NCI-H2029 treated with DMSO at 0.1 percent for 48 hours (cell line): ENCODE data around the gene NUDT1.
"Not testable (repeated sequence)": the region's sequence is repeated elsewhere in the genome, so short reads cannot be mapped to it uniquely, and the experiment has no call there.

Experiments used
- DNase-seq: peaks from one replicate; lab custom pipeline; 2025; lab: John Stamatoyannopoulos, UW

Gene NUDT1

DNA sequence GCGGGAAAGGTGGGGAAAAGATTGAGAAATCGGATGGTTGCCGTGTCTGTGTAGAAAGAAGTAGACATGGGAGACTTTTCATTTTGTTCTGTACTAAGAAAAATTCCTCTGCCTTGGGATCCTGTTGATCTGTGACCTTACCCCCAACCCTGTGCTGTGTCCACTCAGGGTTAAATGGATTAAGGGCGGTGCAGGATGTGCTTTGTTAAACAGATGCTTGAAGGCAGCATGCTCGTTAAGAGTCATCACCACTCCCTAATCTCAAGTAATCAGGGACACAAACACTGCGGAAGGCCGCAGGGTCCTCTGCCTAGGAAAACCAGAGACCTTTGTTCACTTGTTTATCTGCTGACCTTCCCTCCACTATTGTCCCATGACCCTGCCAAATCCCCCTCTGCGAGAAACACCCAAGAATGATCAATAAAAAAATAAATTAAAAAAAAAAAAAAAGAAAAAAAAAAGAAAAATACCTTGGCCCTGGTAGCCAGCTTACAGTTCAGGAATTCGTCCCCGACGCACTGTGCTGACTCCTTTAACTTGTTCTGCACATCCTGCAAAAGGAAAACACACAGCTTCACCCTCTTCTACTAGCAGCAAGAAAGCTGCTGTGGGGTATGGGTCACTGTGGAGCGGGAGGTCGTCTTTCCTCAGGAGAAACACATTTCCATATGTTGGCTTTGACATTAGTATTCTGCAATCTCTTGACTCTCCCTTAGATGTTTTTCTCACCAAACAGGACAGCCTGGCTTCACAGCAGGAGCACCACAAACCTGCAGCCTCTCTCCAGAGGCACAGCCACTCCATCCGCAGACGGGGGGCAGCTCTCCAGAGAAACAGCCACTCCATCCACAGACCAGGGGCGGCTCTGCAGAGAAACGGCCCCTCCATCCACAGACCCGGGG lies 27.3 kb downstream of the NUDT1 start:
- not testable (repeated sequence) for DNase-seq

DNA sequence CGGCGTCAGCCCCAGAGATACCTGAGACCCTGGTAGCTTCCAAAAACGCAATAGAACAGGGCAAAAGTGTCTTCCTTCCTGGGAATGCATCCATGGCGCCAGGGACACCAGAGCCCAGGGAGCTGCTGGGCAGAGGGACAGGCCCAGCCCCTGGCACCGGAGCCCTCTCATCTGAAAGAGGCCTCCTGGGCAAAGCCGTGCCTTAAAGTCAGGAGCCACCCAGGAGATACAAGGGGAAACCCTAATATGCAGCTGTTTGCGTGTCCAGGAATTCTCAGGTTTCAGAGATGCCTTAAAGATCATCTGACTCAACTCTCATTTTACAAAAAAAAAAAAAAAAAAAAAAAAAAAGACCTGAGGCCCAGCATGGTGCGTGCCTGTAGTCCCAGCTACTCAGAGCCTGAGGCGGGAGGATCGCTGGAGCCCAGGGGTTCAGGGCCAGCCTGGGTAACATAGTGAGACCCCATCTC lies 28.0 kb downstream of the NUDT1 start:
- no peak for DNase-seq

DNA sequence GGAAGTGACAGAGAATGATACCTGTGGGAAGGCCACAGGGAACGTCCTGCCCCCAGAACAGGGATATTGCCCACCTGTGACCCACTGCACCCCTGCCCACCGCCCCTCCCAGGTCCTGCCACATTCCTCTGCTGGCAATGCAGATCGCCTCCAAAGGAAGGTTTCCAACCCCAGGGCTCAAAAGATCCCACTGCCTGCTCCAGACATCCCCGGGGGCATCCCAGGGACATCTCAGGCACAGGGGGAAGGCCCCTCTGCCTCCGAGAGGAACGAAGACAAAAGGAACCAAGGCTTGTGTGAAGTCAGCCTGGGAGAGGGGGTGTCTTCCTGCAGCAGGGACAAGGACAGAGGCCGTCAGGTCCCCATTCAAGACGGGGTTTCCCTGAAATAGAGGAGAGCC lies 28.5 kb downstream of the NUDT1 start:
- no peak for DNase-seq

DNA sequence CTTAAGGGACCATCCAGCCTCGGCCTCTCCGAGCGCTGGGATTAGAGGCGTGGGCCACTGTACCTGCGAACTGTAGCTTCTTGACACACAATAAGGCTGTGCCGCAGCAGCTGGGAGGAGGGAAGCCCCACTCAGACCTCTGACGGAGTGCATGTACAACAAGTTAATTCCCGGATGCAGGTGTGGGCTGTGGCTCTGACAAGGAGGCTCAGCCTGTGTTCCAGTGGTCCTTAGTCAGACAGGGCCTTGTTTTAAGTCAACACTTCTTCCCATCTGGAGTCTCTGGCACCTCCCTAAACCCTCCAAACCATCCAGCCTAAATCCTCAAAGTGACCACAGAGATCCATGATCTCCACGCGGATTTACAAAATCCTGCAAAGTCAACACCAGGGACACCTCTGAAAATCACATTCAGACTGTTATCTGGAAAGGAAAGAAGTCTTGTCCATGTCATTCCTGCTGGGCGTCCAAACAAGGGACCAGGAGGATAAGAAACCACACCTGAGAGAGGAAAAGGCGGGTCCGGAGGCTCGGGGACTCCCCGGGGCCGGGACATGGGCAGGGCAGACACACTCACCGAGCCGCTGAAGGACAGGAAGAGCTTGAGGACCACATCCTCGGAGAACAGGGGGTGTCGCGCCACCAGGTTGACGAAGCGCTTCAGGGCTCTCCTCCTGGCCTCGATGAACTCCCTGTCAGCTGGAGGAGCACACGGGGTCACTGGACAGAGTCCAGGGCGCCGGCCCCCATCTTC lies 29.4 kb downstream of the NUDT1 start:
- DNase-seq: no peak

DNA sequence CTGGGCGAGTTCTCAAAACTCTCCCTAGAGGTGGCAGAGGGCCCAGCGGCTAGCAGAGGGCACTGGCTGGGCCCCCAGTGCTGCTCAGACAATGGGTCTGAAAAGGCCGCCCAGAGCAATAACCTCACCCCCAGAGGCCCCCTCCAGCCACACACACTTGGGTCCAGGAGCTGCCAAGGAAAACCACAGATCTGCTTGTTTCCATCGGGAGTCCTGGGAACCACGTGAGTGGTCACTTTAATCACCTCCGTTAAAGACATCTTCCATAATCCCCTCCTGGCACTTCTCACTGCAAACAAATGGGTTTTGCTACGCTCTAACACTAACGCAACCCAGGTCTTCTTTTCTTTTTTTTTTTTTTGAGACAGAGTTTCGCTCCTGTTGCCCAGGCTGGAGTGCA lies 30.0 kb downstream of the NUDT1 start:
- no peak for DNase-seq

DNA sequence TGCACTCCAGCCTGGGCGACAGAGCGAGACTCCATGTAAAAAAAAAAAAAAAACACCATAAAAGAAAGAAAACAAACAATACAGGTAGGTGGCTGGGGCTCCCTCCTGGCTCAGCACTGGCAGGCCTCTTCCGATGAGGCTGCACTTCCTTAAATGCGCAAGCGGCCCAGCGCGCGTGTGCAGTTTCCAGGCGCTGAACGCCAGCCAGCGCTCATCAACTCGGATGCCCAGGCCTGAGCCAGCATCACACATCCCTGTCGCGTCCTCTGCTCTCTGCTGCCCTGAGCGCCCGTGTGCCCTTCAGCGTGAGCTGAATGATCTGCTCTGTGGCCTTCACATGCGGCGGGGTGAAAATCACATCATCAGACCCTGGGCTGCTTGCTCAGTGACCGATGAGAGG lies 31.8 kb downstream of the NUDT1 start:
- DNase-seq: no peak

DNA sequence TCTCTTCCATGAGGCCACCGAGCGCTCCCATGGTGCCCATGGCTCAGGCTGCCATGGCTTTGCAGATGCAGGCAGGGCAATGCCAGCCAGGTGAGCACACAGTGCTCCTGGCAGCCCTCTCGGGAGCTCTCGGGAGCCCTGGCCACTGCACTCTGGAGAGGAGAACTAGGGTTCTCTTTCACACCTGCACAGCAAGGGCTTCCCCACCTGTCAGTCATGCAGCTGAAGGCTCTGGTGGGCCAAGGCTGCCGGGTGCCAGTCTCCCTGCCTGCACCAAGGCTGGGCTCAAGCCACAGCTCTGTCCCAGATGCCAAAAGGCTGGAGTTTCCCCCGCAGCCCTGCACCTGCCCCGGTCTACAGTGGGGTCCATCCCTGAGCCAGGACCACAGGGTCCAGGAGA lies 32.6 kb downstream of the NUDT1 start:
- DNase-seq: no peak

DNA sequence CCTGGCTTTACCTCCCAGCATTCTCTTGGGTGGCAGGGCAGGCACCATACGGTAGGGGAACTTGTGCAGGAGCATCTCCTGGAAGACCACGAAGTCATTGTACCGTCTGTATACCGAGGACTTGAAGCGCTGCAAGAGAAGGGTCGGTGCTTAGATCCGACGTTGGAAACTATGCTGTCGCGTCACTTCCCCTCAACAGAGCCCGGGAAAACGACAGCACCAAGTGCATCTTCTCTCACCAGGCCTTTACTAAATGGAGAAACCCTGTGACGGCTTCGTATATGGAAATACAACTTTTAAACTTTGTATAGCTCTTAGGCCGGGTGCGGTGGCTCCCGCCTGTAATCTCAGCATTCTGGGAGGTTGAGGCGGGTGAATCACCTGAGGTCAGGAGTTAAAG lies 33.1 kb downstream of the NUDT1 start:
- DNase-seq: no peak

DNA sequence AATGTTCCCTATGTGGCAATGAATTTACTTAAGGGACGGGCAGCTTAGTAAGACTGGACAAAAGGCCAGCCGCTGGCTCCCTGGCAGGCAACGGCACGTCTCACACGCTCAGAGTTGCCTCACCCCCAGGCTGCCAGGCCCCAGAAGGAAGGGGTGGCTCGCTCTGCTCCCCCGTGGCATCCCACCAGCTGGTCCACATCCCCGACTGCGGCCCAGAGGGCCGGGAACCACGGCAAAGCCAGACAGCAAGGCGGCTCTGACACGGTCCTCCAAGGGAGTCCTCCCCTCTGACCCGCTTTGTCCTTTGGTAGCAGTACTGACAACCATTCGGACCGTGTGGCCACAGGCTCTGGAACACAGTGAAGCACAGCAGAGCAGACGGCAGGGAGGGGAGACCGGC lies 34.1 kb downstream of the NUDT1 start:
- DNase-seq: no peak

DNA sequence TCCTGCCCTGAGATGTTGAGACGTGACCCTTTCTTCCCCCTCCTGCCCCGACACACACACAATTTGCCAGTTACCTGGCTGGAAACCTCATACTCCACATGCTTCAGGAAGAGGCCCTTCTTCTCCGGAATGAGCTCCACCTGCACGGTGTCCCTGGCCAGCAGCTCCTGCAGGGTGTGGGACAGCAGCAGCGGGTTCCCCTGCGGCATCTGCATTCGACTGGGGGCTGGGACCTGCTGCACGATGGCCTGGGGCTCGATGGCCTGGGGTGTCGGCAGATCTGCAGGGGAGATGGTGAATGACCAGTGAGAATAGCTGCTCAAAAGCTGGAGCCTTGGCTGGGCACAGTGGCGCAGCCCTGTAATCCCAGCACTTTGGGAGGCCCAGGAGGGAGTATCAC lies 36.0 kb downstream of the NUDT1 start:
- DNase-seq: no peak

DNA sequence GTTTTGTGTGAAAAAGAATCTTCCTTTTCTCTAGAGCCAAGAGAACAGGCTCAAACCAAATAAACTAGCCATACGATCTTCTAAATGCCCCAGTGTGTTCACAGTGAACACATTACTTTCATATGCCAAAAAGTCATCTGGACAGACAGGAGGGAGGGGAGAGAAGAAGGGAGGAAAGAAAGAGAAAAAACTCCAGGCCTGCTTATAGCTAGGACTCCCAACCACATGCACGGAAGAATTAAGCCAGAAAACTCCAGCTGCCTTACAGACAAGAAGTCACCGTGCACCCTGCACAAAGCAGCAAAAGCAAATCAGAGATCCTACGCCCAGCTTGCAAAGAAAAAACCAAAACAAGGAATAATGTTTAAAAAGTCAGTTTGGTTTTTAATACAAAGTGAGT lies 37.9 kb downstream of the NUDT1 start:
- no peak for DNase-seq

DNA sequence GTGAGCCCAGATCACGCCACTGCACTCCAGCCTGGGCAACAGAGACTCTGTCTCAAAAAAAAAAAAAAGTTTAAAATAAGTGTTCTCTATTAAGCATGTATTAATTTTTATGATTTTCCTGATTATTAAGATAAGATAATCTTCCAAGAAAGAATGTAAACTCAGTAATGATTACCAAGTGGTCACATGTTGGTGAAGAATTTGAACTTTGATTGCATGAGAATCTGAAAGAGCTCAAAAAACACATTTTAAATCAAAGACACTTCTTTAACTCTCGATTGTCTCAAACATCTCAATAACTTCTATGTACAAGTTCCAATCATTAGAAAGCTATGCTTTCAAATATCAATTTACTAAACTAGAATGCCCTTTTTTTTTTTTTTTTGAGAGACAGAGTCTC lies 38.4 kb downstream of the NUDT1 start:
- DNase-seq: no peak

DNA sequence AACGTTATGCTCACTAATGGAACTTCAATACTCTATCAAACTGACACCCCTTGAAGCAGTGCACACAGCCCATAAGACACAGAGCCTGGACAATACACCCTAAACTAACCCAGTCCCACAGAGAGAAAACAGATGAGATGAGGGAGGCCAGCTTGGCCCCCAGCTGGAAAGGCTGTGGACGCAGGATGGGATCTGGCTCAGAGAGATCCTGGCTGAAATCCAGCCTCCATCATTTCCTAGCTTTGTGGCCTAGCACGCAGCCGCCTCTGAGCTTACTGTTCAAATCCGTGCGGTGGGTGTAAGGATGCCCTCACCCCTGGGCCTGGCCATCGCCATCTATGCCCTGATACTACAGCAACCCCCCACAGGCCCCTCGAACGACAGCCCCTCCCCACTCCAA lies 39.5 kb downstream of the NUDT1 start:
- no peak for DNase-seq

DNA sequence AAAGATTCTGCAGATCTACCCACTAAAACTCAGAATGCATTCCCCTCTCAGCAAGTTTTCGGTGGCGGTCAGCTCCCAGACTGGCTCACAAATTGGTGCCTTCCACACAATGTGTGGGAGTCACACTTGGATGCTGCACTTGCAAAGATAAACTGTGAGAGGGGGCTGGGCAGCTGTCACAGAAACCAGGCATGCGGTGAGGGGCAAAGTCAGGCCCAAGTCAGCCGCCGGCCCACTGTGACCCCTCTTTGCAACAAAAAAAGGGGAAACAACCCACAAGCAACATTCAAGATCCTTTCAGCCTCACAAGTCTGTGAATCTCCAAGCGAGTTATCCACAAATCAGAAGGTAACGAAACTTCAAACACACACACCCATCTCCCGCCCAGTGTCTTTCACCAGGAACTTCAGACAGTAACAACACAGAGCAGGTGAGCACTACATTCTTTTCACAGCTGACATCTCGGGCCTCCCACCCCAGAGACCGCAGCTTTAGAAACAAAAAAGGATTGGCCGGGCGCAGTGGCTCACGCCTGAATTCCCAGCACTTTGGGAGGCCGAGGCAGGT lies 40.2 kb downstream of the NUDT1 start:
- DNase-seq: no peak

DNA sequence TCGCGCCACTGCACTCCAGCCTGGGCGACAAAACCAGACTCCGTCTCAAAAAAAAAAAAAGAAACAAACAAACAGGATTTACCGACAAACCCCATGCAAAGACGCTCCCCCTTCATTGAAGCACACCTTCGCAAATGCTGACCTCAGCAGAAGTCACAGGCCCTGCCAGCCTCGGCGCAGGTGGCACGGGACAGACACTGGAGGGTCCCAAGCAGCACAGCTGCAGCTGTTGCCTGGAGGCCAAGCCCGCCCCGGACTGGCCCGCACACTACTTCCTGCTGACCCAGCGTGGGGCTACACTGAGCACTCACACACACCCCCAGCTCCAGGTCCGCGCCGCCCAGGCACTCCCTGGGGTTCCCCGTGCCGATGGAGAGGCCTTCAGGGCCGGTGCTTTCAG lies 41.0 kb downstream of the NUDT1 start:
- DNase-seq: no peak

DNA sequence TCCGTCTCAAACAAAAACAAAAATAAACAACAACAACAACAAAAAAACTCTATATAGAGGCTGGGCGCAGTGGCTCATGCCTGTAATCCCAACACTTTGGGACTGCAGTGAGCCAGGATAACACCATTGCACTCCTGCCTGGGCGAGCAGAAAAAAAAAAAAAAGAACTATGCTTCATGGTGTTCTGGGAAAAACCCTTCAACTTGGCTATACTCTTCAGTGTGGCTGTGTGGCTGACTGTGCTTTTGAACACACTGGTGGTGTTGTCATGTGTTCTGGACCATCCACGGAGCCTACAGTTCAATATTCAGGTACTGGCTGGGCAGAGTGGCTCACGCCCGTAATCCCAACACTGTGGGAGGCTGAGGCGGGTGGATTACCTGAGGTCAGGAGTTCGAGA lies 45.7 kb downstream of the NUDT1 start:
- DNase-seq: no peak

DNA sequence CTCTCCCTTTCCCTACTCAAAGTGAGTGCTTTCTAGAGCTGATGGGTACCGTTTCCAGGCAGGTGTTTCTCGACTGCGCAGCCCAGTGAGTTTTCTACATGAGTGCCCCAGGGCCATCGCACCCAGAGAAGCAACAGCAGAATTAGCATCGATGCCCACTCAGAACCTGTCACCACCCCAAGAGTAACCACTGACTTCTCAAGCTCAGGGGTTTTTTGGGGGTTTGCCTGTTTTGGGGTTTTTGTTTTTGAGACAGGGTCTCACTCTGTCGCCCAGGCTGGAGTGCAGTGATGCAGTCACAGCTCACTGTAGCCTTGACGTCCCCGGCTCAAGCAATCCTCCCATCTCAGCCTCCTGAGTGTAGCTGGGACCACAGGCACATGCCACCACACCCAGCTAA lies 46.5 kb downstream of the NUDT1 start:
- no peak for DNase-seq

DNA sequence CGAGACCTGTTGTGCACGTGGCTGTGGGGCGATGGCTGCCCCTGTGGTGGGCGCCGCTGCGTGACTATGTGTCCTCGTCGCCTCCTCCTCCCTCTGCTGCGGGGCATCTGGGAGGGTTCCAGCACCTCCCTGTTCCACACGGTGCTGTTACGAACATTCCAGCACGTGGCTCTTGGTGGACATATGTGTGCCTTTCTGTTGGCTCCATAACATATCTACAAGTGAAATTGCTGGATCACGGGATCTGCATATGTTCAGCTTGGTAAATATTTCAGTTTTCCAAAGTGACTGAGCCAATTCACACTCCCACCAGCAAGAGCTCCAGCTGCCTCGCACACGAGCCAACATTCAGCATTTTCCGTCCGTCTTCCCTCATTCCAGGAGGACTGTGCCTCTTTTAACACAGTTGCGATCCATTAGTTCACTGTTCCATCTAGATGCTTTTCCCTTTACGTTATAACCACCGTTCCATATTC lies 47.1 kb downstream of the NUDT1 start:
- no peak for DNase-seq

DNA sequence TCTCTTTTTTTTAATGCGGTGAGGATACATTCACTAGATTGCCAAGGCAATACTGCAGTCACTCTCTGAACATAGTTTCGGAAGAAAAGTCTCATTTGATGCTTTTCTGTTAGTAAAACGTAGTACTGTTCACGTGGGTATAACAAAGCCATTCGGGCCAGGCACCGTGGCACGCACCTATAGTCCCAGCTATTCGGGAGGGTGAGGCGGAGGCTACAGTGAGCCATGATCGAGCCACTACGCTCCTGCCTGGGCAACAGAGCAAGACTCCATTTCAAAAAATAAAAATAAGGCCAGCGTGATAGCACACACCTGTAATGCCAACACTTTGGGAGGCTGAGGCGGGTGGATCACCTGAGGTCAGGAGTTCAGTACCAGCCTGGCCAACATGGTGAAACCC lies 47.6 kb downstream of the NUDT1 start:
- DNase-seq: no peak

DNA sequence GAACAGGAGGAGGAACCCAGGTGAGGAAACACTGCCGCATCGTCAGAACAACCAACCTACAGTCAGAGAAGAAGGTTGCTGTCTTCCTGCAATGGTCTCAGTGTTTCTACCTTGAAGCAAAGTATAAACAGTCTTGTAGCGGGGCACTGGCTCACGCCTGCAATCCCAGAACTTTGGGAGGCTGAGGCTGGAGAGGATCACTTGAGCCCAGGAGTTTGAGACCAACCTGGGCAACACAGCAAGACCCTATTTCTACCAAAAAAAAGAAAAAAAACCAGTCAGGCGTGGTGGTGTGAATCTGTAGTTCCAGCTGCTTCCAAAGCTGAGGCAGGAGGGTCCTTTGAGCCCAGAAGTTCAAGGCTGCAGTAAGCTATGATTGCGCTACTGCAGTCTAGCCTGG lies 48.9 kb downstream of the NUDT1 start:
- DNase-seq: no peak

DNA sequence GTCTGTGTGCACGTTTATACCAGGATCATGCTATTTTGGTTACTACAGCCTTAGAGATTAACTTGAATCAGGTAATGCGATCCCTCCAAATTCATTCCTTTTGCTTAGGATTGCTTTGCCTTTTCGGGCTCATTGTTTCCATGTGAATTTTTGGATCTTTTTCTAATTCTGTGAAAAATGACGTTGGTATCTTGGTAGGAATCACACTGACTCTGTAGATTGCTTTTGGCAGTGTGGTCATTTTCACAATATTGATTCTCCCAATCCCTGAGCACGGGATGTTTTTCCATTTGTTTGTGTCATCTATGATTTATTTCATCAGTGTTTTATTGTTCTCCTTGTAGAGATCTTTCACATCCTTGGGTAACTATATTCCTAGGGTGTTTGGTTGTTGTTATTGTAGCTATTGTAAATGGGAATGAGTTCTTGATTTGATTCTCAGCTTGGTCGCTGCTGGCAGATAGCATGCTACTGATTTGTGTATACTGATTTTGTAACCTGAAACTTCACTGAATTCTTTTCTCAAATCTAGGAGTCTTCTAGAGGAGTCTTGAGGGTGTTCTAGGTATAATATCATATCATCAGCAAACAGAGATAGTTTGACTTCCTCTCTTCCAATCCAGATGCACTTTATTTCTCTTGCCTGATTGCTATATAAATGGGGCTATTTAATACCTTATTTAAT lies 54.1 kb downstream of the NUDT1 start:
- DNase-seq: no peak

DNA sequence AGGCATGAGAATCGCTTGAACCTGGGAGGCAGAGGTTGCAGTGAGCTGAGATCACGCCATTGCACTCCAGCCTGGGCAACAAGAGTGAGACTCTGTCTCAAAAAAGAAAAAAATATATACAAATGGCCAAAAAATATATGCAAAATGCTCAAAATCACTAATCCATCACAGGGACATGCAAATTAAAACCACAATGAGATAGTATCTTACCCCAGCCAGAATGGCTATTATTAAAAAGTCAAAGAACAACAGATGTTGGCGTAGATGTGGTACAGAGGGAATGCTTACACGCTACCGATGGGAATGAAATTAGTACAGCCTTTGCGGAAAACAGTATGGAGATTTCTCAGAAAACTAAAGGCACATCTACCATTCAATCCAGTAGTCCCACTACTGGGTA lies 54.8 kb downstream of the NUDT1 start:
- DNase-seq: no peak
